A549 (cell line): ENCODE results near the gene MEN1. TPM values are rescaled to one million over a fixed set of nuclear protein-coding genes. Genes with fewer than 3 reads are reported as not detected.

Experiments
- ATAC-seq, 2 experiments: fragments of 200-7000 bp in 1 of 2; fragments of >200 bp in 1 of 2; cut with Nextera tagmentation in 1 of 2; cut with Tn5 transposase in 1 of 2; 3 replicates each; pipeline versions ENCODE4 v1.8.0 to v1.9.1; 2018 to 2020; ENCODE audit warnings: mild to moderate bottlenecking in 1 of 2, moderate library complexity in 1 of 2
- CTCF ChIA-PET: fragments of 300-600 bp; sonication (Branson Sonifier 250); formaldehyde crosslinking; extraction: SDS; loops from one replicate; lab custom pipeline; 2021; ENCODE audit warnings: antibody characterized with exemption, inconsistent platforms; lab: Yijun Ruan, JAX
- POLR2A ChIA-PET: fragments of 350-600 bp; formaldehyde crosslinking; extraction: SDS; loops from one replicate; lab custom pipeline; 2021; ENCODE audit warnings: antibody characterized with exemption, inconsistent platforms; lab: Yijun Ruan, JAX
- DNase-seq, 2 experiments: peaks; one replicate each; pipeline versions ENCODE4 v3.0.0 to v3.0.0-alpha.2; 2011 to 2016; ENCODE audit warnings: low read depth in 1 of 2, low spot score in 1 of 2
- FAIRE-seq: peaks from 2 replicates; lab custom pipeline; 2011; peaks lifted over from hg19 to GRCh38; lab: Jason Lieb, UNC
- H3K27ac ChIP-seq, 2 experiments: fragments of >200 bp; sonication (Bioruptor Twin); formaldehyde crosslinking; 3 replicates each; pipeline ENCODE4 v1.5.1; 2016 to 2017
- H3K4me1 ChIP-seq: fragments of >200 bp; sonication (Bioruptor Twin); formaldehyde crosslinking; 3 replicates; pipeline ENCODE4 v1.6.1; 2016
- H3K4me2 ChIP-seq: fragments of >200 bp; sonication (Bioruptor Twin); formaldehyde crosslinking; 3 replicates; pipeline ENCODE4 v1.6.1; 2016
- H3K4me3 ChIP-seq: fragments of >200 bp; sonication (Bioruptor Twin); formaldehyde crosslinking; 3 replicates; pipeline ENCODE4 v1.5.1; 2016
- H3K9me3 ChIP-seq: fragments of >200 bp; sonication (Bioruptor Twin); formaldehyde crosslinking; 3 replicates; pipeline ENCODE4 v1.6.1; 2016
- BHLHE40 ChIP-seq: IDR thresholded peaks from 2 replicates; pipeline ENCODE4 v1.6.1; 2012; ENCODE audit warnings: low read depth, low read length, inconsistent platforms
- CBX2 ChIP-seq: fragments of 200-600 bp; sonication (generic); IDR thresholded peaks from 2 replicates; pipeline ENCODE4 v1.6.1; 2016; ENCODE audit warnings: low read depth, mild to moderate bottlenecking, borderline replicate concordance
- CBX8 ChIP-seq: fragments of 200-600 bp; sonication (generic); IDR thresholded peaks from 2 replicates; pipeline ENCODE4 v1.6.1; 2016
- CEBPB ChIP-seq, 2 experiments: fragments of >200 bp in 1 of 2; sonication (Bioruptor Twin) in 1 of 2; formaldehyde crosslinking in 1 of 2; IDR thresholded peaks; 2 replicates each; pipeline ENCODE4 v1.6.1; 2012 to 2016
- CHD4 ChIP-seq: fragments of 200-600 bp; sonication (generic); IDR thresholded peaks from 2 replicates; pipeline ENCODE4 v1.6.1; 2016; ENCODE audit warnings: antibody characterized with exemption, mild to moderate bottlenecking, borderline replicate concordance
- FOXS1 ChIP-seq: fragments of 250-450 bp; sonication (Bioruptor Pico); IDR thresholded peaks from 2 replicates; pipeline ENCODE4 v1.5.0; 2020; ENCODE audit warnings: mild to moderate bottlenecking, moderate library complexity
- HDAC2 ChIP-seq: fragments of 200-600 bp; sonication (generic); IDR thresholded peaks from 2 replicates; pipeline ENCODE4 v1.6.1; 2016
- HEYL ChIP-seq: fragments of 250-450 bp; sonication (Bioruptor Pico); IDR thresholded peaks from 2 replicates; pipeline ENCODE4 v1.8.0; 2021; ENCODE audit warnings: mild to moderate bottlenecking, moderate library complexity
- KDM5A ChIP-seq: fragments of 200-600 bp; sonication (generic); IDR thresholded peaks from 2 replicates; pipeline ENCODE4 v1.6.1; 2016; ENCODE audit warnings: antibody characterized with exemption, mild to moderate bottlenecking
- MAFK ChIP-seq: fragments of 450-650 bp; IDR thresholded peaks from 2 replicates; pipeline ENCODE4 v1.6.1; 2014; ENCODE audit not compliant: partially characterized antibody
- NFE2L2 ChIP-seq: fragments of 150-350 bp; conservative IDR thresholded peaks from 2 replicates; pipeline ENCODE4 v1.6.1; 2014; ENCODE audit warnings: low read length
- PHF8 ChIP-seq: fragments of 200-600 bp; sonication (generic); IDR thresholded peaks from 2 replicates; pipeline ENCODE4 v1.6.1; 2016; ENCODE audit warnings: low read depth, mild to moderate bottlenecking, antibody characterized with exemption, moderate library complexity, borderline replicate concordance
- POLR2AphosphoS2 ChIP-seq: conservative IDR thresholded peaks from 2 replicates; pipeline ENCODE4 v1.6.1; 2012; ENCODE audit warnings: low read length, improper control_type of control experiment, inconsistent platforms
- RFX5 ChIP-seq: fragments of 450-650 bp; IDR thresholded peaks from 2 replicates; pipeline ENCODE4 v1.7.1; 2014; ENCODE audit warnings: antibody characterized with exemption, mild to moderate bottlenecking, moderate library complexity
- RNF2 ChIP-seq: fragments of 200-600 bp; sonication (generic); IDR thresholded peaks from 2 replicates; pipeline ENCODE4 v1.6.1; 2016; ENCODE audit warnings: low read depth, mild to moderate bottlenecking, antibody characterized with exemption, moderate library complexity, borderline replicate concordance
- ZSCAN20 ChIP-seq: fragments of 250-450 bp; sonication (Bioruptor Pico); IDR thresholded peaks from 2 replicates; pipeline ENCODE4 v1.8.0; 2022; ENCODE audit warnings: mild to moderate bottlenecking, moderate library complexity
- WGBS: methylation state at CpG from one replicate; pipeline ENCODE4 v1.1.6; 2017; ENCODE audit errors: missing lambda C conversion rate; 5-methylcytosine and 5-hydroxymethylcytosine counted together
- polyA plus RNA-seq, 4 experiments: library from polyadenylated mRNA; depleted of rRNA in 3 of 4; stranded (reverse); fragments of >200 nt; fragmentation: RNase III in 1 of 4; extraction: RNeasy Plus Mini Kit Qiagen cat#74134 plus additional on column Dnase treatment in 1 of 4; gene quantifications; 2 replicates in 3 of 4; 3 replicates in 1 of 4; pipeline ENCODE4 v1.2.3, GENCODE V29; 2011 to 2017
- TF ChIP-seq, protein P1 (sequence below): fragments of 150-350 bp; IDR thresholded peaks from 2 replicates; pipeline ENCODE4 v1.6.1; 2014; ENCODE audit warnings: low read depth, mild to moderate bottlenecking, low read length
- TF ChIP-seq, protein P2 (sequence below): IDR thresholded peaks from 2 replicates; pipeline ENCODE4 v1.6.1; 2012
- TF ChIP-seq, protein P3 (sequence below): fragments of 450-650 bp; IDR thresholded peaks from 2 replicates; pipeline ENCODE4 v1.6.1; 2014; ENCODE audit warnings: antibody characterized with exemption
- TF ChIP-seq, protein P4 (sequence below): fragments of >200 bp; sonication (Bioruptor Twin); formaldehyde crosslinking; IDR thresholded peaks from 3 replicates; pipeline ENCODE4 v1.6.1; 2016
- TF ChIP-seq, protein P5 (sequence below): fragments of 250-450 bp; sonication (Bioruptor Pico); IDR thresholded peaks from 2 replicates; pipeline ENCODE4 v1.5.0; 2020; ENCODE audit warnings: low read depth, mild to moderate bottlenecking, moderate library complexity
- TF ChIP-seq, protein P6 (sequence below): fragments of >200 bp; sonication (Bioruptor Twin); formaldehyde crosslinking; IDR thresholded peaks from 2 replicates; pipeline ENCODE4 v1.6.1; 2016

Gene MEN1
- polyA plus RNA-seq, 2 of the 4 experiments (the other 2 are of a cell fraction), result 17.0 to 34.7 TPM

DNA sequence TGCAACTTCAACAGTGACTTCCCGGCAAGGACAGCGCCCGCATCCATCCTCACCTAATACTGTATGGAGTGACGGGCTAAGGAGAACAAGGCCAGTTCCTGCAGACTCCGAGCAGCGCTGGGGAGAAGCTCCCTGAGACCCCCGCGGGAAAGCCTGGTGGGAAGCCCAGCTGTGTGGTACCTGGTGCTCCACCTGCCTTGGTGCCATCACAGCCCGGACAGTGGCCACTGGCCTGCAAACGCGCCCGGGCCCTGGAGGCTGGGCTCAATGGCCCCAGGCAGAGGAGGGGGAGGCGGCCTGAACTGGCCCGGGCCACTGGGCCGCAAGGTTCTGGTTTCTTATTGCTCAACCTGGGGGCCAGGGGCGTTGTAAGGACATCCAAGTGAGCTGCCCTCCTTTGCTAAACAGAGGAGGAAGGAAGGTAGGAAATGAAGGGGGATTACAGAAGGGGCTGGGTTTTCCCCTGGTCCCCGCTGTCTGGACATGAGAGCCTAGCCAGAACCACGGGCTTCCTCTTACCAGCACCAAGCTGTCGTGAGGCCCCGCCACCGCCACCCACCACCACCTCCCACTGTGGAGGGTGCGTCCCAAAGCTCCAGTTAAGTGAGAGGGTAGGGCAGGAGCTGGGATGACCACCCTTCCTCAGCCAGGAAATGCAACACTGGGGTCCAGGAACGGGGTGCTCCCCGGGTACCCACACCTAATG is 42.6 kb upstream of the MEN1 start:
- no peak for TF ChIP-seq ZSCAN20 (CRISPR knock-in tag)
- TF ChIP-seq KDM5A, result no peak
- TF ChIP-seq CBX2, result no peak
- no peak for TF ChIP-seq CBX8
- TF ChIP-seq PHF8, result no peak
- no peak for TF ChIP-seq NFE2L2
- TF ChIP-seq, protein P1, sequence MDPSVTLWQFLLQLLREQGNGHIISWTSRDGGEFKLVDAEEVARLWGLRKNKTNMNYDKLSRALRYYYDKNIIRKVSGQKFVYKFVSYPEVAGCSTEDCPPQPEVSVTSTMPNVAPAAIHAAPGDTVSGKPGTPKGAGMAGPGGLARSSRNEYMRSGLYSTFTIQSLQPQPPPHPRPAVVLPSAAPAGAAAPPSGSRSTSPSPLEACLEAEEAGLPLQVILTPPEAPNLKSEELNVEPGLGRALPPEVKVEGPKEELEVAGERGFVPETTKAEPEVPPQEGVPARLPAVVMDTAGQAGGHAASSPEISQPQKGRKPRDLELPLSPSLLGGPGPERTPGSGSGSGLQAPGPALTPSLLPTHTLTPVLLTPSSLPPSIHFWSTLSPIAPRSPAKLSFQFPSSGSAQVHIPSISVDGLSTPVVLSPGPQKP, result no peak
- no peak for TF ChIP-seq BHLHE40
- TF ChIP-seq, protein P2, sequence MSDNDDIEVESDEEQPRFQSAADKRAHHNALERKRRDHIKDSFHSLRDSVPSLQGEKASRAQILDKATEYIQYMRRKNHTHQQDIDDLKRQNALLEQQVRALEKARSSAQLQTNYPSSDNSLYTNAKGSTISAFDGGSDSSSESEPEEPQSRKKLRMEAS, result no peak
- TF ChIP-seq, protein P3, sequence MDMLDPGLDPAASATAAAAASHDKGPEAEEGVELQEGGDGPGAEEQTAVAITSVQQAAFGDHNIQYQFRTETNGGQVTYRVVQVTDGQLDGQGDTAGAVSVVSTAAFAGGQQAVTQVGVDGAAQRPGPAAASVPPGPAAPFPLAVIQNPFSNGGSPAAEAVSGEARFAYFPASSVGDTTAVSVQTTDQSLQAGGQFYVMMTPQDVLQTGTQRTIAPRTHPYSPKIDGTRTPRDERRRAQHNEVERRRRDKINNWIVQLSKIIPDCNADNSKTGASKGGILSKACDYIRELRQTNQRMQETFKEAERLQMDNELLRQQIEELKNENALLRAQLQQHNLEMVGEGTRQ, result no peak
- TF ChIP-seq, all 56 proteins: peak for 0
- CTCF ChIA-PET, result interaction anchor here (0.5 to 39.4 kb wide), 11 partner anchors 5 to 462 kb away, joined by 3 to 1607 read pairs (median 4); partner anchors contain the start of genes ARL2, CDC42BPG and EHD1
- H3K27ac ChIP-seq, result peak overlapping the region; percentile 91 to 92
- no peaks in the 10 kb centered on the region for H3K9me3 ChIP-seq
- no peak overlapping the region; the same call in 2 of the 3 replicates for H3K4me2 ChIP-seq
- FAIRE-seq (no peak), DNase-seq (no peak), ATAC-seq (no peak)
- 88% methylated on average over 22 of the region's 24 CpGs for WGBS
- POLR2A ChIA-PET, result interaction anchor here (1.1 kb wide), 1 partner anchor 27 kb away, joined by 3 read pairs; no protein-coding TSS in a partner anchor
- H3K4me1 ChIP-seq, result peaks cover 96% of the 10 kb centered on the region
- H3K4me3 ChIP-seq, result no peak overlapping the region

DNA sequence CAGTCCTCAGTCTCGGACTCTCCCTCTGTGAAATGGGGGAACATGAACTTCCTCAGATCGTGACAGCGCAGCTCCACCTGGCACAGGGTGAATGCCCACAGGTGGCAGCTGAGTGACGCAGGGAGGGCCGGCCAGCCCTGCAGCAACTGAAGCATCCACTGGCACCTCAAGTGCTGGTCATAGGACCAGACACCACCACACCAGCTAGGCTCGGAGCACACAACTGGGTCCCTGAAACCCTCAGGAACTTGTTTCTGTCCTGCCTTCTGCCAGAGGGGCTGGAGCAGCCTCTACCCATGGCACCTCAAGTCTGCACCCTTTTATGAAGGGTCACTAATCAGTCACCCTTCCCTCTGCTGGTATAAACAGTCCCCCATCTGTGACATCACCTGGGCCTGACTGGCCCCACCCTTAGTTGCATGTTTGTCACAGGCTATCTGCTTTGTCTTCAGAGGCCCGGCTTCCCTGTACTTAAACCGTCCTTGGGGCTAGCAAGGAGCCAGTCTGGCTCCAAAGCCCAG is 41.5 kb upstream of the MEN1 start:
- CTCF ChIA-PET, result interaction anchor here (1.4 to 39.4 kb wide), 5 partner anchors 4 to 162 kb away, joined by 3 to 1607 read pairs (median 462); partner anchors contain the start of genes ARL2, CDC42BPG and EHD1
- no peaks in the 10 kb centered on the region for H3K9me3 ChIP-seq
- TF ChIP-seq POLR2AphosphoS2, result 0 out of 2 replicates have a peak, but pooled peaks have one; percentile 3
- no peak for TF ChIP-seq RNF2
- FAIRE-seq (no peak), DNase-seq (no peak), ATAC-seq (no peak)
- H3K27ac ChIP-seq, result peak overlapping the region; percentile 52 to 92; a peak in 5 of 6 replicates
- WGBS, result 90% methylated on average over 6 of the region's 8 CpGs
- H3K4me2 ChIP-seq, result no peak overlapping the region
- POLR2A ChIA-PET, result no interaction called here
- H3K4me1 ChIP-seq, result peaks cover 93% of the 10 kb centered on the region
- H3K4me3 ChIP-seq, result no peak overlapping the region

DNA sequence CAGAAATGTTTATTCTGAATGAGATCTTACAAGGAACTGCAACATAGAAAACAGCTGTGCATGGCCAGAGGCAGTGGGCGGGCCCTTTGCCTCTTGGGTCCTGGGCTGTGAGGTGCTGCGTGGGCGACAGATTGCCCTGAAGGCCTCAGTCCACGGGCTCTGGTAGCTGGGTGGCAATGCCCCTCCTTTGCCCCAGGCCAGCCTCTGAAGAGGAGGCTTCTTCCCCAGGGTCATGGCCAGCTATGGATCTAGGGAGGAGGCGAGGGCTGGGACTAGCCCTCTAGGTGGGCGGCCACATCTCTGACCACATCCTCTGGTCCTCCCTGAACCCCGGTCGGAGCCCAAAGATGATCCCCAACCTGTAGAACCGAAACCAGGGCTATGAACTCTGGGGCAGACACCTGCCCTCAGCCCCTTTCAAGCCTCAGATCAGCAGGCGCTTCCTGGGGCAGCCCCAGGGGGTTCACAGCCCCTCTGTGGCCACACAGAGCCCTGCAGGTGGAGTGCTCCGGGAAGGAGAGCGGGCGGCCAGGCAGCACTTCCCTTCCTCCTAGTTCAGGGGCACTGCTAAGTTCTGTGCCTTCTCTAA is 40.7 kb upstream of the MEN1 start:
- Histone ChIP-seq H3K9me3 (no peaks in the 10 kb centered on the region), H3K4me3 (no peak overlapping the region), H3K4me2 (peak overlapping the region; percentile 23; the same call in 1 of the 3 replicates), H3K27ac (peak overlapping the region; percentile 52 to 92), H3K4me1 (peaks cover 92% of the 10 kb centered on the region)
- ChIA-PET POLR2A (interaction anchor here (1.4 kb wide), 1 partner anchor 27 kb away, joined by 3 read pairs; the partner anchor contains the start of gene EHD1), CTCF (interaction anchor here (1.4 to 39.4 kb wide), 5 partner anchors 3 to 145 kb away, joined by 3 to 1607 read pairs (median 462); partner anchors contain the start of genes BATF2, CDC42BPG and EHD1)
- WGBS, result 56% methylated on average over 11 of the region's 13 CpGs
- DNase-seq (no peak), ATAC-seq (no peak), FAIRE-seq (no peak)
- TF ChIP-seq HEYL (no peak), PHF8 (no peak), MAFK (no peak), HDAC2 (no peak), CEBPB (IDR thresholded peaks at IDR 0.05) (no peak), RFX5 (no peak), CHD4 (no peak), FOXS1 (CRISPR knock-in tag) (no peak), RNF2 (no peak)
- TF ChIP-seq, protein P3, result no peak
- TF ChIP-seq, protein P4, sequence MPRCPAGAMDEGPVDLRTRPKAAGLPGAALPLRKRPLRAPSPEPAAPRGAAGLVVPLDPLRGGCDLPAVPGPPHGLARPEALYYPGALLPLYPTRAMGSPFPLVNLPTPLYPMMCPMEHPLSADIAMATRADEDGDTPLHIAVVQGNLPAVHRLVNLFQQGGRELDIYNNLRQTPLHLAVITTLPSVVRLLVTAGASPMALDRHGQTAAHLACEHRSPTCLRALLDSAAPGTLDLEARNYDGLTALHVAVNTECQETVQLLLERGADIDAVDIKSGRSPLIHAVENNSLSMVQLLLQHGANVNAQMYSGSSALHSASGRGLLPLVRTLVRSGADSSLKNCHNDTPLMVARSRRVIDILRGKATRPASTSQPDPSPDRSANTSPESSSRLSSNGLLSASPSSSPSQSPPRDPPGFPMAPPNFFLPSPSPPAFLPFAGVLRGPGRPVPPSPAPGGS, result no peak
- TF ChIP-seq, protein P1, result no peak
- TF ChIP-seq, protein P5, sequence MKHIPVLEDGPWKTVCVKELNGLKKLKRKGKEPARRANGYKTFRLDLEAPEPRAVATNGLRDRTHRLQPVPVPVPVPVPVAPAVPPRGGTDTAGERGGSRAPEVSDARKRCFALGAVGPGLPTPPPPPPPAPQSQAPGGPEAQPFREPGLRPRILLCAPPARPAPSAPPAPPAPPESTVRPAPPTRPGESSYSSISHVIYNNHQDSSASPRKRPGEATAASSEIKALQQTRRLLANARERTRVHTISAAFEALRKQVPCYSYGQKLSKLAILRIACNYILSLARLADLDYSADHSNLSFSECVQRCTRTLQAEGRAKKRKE (CRISPR knock-in tag), result no peak
- TF ChIP-seq, protein P6, sequence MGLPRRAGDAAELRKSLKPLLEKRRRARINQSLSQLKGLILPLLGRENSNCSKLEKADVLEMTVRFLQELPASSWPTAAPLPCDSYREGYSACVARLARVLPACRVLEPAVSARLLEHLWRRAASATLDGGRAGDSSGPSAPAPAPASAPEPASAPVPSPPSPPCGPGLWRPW, result no peak
